Measurements from ENCODE around the gene MYADM. TPM values are rescaled to one million over a fixed set of nuclear protein-coding genes. Genes with fewer than 3 reads are reported as not detected.
"Not testable (repeated sequence)": the region's sequence is repeated elsewhere in the genome, so short reads cannot be mapped to it uniquely, and the experiment has no call there.

The MYADM gene
- polyA plus RNA-seq, 1 donor, result 63.4 TPM

DNA sequence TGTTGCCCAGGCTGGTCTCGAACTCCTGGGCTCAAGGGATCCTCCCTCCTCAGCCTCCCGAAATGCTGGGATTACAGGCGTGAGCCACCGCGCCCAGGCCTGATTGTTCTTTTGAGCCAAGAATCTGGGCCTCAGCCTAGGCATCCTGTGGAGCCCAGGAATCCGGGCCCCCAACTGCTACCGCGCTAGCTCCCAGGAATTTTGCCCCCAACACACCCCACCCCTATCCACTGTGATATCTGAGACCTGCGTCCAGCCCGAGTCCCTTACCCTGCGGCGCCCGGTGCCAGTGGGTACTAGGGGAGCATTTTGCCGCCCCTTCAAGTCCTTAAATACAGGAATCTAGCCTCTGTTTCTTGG, 838 bp upstream of the MYADM start:
- no peak for DNase-seq

DNA sequence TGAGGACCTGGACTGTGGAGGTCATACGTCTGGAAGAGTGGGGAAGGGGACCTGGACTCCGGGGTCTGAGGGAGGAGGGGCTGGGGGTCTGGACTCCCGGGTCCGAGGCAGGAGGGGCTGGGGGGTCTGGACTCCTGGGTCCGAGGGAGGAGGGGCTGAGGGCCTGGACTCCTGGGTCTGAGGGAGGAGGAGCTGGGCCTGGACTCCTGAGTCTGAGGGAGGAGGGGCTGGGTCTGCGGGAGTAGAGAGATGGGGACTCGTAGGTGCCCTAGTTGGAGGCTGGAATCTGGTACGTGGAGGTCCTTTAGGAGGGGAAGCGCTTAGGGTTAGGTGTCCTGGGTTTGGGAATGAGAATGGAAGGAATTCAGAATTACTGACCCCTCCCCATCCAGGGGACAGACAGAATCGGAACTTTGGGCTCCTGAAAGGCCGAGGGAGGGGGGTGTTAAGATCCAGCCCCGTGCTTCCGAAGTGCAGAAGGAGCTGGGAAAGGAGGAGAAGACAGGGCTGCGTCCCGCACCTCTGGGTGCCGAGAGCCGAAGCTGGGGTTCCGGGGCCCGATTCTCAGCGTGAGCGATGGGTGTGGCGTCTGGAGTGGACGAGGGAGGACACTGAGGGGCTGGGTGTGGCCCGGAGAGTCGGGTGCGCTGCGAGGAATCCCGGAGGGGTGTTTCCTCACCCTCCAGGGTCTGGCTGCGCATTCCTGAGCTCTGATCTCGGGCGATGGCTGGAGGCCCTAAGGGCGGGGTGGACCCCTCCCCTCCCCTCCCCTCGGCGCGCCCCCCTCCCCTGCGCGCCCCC, 608 bp downstream of the MYADM start:
- DNase-seq, result no peak

DNA sequence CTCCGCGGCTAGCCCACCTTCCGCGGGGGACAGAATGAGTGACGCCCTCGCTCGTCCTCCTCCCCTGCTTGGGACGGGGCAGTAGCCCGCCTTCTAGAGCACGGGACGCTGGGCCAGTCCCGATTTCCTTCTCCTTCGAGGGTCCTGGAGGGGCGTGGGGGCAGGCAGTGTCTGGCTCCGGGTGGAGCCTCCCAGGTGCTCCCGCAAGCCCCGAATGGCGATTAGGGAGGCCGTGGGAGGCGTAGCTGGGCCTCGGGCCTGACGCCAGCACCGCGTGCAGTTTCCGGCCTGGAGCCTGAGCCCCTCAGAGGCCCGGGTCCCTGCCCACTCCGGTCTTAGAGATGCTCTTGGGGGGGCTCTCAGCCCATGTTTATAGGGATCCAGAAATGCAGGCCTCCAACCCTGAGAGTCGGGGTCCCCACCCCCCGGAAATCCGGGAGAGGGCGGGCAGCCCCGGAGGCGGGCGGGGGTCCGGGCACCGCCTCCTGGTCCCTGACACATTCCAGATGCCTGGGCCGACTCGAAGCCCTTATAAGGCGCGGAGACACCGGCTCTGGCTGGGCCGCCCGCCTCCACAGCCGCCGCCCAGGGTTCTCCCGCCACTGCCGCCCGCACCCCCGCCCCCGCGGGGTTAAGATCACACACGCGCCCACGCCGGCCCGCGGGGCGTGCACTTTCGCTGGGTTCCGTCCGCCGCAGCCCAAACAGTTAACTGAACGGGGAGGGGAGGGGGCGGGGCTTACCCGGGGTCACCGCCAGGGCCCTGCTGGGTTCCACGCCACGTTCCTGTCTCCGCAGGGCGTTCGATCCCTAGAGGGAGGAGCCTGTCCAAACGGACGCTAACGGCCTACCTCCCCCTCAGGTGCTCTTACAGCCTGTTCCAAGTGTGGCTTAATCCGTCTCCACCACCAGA, 1.5 kb downstream of the MYADM start:
- peak; percentile 90 for DNase-seq

- not testable (repeated sequence) for DNase-seq
These were observed 2.3 kb downstream of the MYADM start for GRCh38 chr19:53869805-53870484.

DNA sequence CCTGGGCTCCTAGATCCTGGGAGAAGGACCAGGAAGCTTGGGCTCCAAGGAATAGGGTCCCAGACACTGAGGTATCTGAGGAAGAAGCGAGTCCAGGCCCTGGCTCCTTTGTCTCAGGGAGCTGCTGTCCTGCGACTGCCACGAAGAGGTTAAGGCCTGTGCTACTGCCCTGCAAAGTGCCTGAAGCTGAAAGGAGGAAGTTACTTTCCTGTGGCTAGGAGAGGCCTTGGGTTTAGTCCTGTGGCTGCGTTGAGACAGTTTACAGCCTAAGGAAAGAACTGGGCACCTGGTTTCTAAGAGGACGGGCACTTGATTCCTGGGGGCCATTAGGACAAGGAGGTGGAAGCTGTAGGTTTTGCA, 2.8 kb downstream of the MYADM start:
- no peak for DNase-seq

GRCh38 chr19:53871454-53871853, 3.8 kb downstream of the MYADM start:
- DNase-seq, result no peak

DNA sequence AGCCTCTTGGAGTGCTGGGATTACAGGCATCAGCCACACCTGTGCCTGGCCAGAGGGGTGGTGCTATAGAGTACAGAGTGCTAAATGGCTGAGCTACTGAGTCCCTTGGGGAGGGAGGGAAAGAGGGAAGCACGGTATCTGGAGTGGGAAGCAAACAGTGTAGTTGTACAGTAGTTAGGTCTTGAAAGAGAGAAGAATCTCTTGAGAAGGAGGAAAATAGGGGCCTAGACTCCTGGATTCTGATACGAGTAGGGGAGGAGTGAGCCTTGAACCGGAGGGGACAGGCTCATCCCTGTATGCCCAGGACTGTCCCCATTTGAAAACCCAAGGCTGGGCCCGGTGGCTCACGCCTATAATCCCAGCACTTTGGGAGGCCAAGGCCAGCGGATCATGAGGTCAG, 5.1 kb downstream of the MYADM start:
- no peak for DNase-seq

GRCh38 chr19:53873773-53874605, 6.3 kb downstream of the MYADM start:
- DNase-seq, result no peak

DNA sequence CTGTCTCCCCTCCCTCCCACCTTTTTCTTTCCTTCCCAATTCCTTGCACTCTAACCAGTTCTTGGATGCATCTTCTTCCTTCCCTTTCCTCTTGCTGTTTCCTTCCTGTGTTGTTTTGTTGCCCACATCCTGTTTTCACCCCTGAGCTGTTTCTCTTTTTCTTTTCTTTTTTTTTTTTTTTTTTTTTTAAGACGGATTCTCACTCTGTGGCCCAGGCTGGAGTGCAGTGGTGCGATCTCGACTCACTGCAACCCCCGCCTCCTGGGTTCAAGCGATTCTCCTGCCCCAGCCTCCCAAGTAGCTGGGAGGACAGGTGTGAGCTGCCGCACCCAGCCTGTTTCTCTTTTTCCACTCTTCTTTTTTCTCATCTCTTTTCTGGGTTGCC, 6.9 kb downstream of the MYADM start:
- no peak for DNase-seq

- no peak for DNase-seq
These were observed 8.1 kb downstream of the MYADM start for GRCh38 chr19:53875602-53876325.

- no peak for DNase-seq
These were observed 9.1 kb downstream of the MYADM start for GRCh38 chr19:53876651-53877224.

GRCh38 chr19:53877361-53877766, 9.7 kb downstream of the MYADM start:
- no peak for DNase-seq

DNA sequence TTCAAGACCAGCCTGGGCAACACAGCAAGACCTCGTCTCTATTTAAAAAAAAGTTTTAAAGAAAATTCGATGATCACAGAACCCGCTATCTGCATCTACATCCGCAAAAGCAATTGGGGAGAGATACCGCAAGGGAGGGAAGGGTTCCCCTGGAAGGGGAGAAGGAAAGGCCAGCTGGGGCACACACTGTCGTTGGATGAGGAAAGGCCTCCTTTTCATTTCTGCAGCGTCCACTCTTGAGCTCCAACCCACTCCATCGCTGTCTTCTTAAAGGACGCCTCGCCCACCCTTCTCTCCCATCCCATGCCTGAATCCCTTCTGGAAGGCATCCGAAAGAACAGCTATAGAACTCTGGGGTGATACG, 11.1 kb downstream of the MYADM start:
- no peak for DNase-seq

DNA sequence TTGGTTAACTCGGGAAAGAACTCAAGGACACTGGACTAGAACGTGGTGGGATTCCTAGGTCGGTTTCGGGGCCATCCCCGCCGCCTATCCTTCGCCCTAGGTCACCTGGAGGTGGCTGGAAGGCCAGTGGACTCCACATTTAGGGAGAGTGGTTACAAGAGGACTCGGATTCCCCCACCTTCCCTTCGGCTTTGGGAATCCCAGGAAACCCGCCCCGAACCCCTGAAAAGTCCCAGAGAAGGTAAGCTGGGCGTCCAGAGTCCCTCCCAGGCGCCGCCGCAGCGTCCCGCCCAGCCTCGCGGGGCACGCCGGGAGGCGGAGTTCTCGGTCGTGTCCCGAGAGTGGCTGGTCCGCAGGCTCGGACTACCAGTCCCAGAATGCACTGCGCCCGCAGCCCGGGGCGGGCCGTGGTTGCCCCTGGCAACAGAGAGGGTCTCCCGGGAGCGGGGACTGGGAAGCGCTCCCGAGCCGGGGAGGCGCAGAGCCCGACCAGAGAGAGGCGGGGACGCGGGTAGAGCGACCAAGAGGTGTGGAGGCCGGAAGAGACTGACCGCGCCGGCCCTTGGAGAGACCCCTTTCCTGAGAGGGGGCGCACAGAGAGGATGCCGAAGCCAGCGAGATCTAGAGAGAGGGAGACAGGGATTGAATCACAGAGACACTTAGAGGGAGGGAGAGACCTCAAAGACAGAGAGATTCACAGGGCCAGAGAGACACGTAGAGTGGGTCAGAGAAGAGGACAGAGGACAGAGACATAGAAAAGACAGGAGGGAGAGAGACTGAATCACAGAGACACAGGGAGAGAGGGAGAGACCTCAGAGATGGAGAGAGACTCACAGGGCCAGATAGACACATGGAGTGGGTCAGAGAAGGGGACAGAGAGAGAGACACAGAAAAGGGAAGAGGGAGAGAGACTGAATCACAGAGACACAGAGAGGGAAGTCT, 11.7 kb downstream of the MYADM start:
- peak; percentile 98 for DNase-seq

DNA sequence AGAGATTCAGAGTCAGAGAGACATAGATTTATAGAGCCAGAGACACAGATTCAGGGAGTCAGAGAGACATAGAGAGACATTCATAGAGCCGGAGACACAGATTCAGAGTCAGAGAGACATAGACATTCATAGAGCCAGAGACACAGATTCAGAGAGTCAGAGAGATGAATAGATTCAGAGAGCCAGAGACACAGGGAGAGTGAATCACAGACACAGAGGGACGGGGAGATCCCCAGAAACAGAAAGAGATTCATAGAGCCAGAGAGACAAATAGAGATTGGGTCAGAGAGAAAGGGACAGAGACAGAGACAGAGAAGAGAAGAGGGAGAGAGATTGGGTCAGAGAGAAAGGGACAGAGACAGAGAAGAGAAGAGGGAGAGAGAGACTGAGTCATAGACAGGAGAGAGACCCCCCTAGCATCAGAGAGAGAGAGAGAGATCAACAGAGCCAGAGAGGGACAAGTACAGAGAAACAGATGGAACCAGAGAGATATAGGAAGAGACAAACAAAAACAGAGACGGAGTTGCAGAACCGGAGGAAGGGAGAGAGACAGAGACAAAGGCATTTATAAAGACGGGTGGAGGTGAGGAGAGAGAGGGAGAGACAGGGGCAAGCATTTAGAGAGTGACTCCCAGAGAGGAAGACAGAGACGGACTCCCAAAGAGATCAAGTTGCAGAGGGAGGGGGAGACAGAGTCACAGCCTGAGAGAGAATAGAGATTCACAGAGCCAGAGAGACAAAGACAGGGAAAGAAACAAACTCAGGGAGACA, 13.2 kb downstream of the MYADM start:
- no peak for DNase-seq

DNA sequence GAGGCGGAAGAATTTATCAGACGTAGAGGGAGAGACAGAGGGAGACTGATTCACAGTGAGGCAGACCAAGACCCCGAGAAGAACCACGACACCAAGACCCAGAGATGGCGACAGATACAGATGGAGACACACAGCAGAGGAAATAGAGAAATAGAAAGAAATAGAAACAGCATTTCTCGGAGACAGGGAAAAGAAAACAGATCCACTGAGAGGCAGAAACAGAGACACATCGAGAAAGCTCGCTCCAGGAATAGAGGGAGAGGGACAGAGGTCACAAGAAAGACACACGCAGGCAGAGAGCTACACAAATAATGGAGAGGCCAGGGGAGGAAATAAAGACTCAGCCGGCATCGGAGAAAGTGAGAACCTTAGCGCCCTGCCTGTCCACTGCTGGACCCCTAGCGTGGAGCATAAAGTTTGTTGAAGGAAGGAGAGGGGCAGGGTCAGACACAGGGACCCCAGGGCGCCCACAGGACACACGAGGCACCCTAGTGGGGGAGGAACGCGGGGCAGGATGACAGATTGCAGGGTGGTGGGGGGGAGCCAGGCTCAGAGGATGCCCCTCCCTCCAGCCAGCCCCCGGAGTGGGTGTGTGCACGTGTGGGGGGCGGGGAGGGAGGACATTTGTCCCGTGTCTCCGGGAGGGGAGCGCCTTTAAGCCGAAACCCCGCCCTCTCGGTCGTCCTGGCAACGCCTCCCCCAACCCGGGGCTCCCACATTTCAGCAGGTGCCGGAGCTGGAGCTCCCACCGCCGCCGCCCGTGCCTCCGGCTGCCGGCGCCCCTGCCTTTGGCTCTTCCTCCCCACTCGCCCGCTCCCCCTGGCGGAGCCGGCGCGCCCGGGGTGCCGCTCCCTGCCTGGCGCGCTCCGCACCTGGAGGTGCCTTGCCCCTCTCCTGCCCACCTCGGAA, 14.1 kb downstream of the MYADM start, which contains the start of gene PRKCG:
TSS of gene PRKCG (plus strand) at position 716 of the 909 bp plus-strand sequence. CDS start 298 bp downstream, outside the sequence.
- no peak for DNase-seq

DNA sequence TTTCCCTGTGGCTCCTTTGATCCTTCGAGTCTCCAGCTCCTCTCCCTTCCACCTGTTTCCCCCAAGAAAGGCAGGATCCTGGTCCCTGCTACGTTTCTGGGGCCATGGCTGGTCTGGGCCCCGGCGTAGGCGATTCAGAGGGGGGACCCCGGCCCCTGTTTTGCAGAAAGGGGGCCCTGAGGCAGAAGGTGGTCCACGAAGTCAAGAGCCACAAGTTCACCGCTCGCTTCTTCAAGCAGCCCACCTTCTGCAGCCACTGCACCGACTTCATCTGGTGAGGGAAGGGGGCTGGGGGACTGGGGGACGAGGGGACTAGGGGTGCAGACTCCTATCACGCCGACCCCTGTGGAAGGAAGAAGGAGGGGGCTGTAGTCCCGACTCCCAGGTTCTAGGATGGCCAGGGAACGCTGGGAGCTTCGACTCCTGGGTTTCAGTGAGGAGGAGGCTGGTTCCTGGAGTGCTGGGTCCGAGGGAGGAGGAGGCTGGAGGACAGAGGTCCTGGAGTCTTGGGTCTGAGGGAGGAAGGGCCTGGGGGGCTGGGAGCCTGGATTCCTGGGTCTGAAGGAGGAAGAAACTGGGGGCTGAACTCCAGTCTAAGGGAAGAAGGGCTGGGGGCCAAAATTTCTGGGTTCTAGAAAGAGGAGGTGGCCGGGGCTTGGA, 14.8 kb downstream of the MYADM start:
- no peak for DNase-seq

Data from left kidney (tissue), 2 donors.